Suppressor macrophage (primary cell): ENCODE results near the gene RTN3.
A peak's percentile ranks its signal among the peaks of the same experiment; 100 is the strongest.

Experiments used
- DNase-seq, 4 experiments: peaks; one replicate each; pipeline ENCODE4 v3.0.0-alpha.2; 2020 to 2022

The RTN3 gene

GRCh38 chr11:63738720-63739360 lies 57.5 kb downstream of the RTN3 start:
- peak; percentile 84 to 90 (median 88) for DNase-seq

- DNase-seq: no peak
Observed at GRCh38 chr11:63745304-63746170, 64.2 kb downstream of the RTN3 start.

- no peak for DNase-seq
Observed at GRCh38 chr11:63747011-63747410, 65.7 kb downstream of the RTN3 start.

- DNase-seq: no peak
Observed at GRCh38 chr11:63749624-63750023, 68.3 kb downstream of the RTN3 start.

GRCh38 chr11:63756919-63757761 lies 75.8 kb downstream of the RTN3 start:
- DNase-seq: no peak

GRCh38 chr11:63760487-63761079 lies 79.3 kb downstream of the RTN3 start:
- no peak for DNase-seq

GRCh38 chr11:63761188-63761587 lies 79.9 kb downstream of the RTN3 start:
- DNase-seq: no peak

GRCh38 chr11:63761931-63762653 lies 80.8 kb downstream of the RTN3 start:
- DNase-seq: no peak

- no peak for DNase-seq
Observed at GRCh38 chr11:63762654-63763495, 81.6 kb downstream of the RTN3 start.

GRCh38 chr11:63763496-63764339 lies 82.4 kb downstream of the RTN3 start:
- DNase-seq: no peak

GRCh38 chr11:63764340-63764678 lies 83.0 kb downstream of the RTN3 start:
- DNase-seq: no peak

- DNase-seq: no peak
Observed at GRCh38 chr11:63764679-63765647, 83.7 kb downstream of the RTN3 start.

- no peak for DNase-seq
Observed at GRCh38 chr11:63765688-63766241, 84.5 kb downstream of the RTN3 start.

- no peak for DNase-seq
Observed at GRCh38 chr11:63766531-63767235, 85.4 kb downstream of the RTN3 start.

GRCh38 chr11:63767267-63767564 lies 85.9 kb downstream of the RTN3 start:
- no peak for DNase-seq

GRCh38 chr11:63767565-63768236 lies 86.4 kb downstream of the RTN3 start:
- DNase-seq: peak; percentile 55 to 70 (median 56)

- peak; percentile 25 to 73 (median 50) for DNase-seq
Observed at GRCh38 chr11:63768237-63769041, 87.1 kb downstream of the RTN3 start, which contains the start of gene ZFTA. Gene ZFTA (minus strand): TSS chr11:63768775. CDS start chr11:63768622, 153 bp downstream.
